ENCODE results near the gene MRGPRD.

The MRGPRD gene

GRCh38 chr11:68976563-68976962 lies 4.2 kb downstream of the MRGPRD start:
- TF ChIP-seq FOXP2 (optimal IDR thresholded peaks at IDR 0.05; ENCODE audit: borderline replicate concordance, extremely low read depth, extremely low read length, insufficient read depth) (no peak), SIN3A (IDR thresholded peaks at IDR 0.05; ENCODE audit: borderline replicate concordance, insufficient read depth, low read length) (no peak), POLR2AphosphoS5 (IDR thresholded peaks at IDR 0.05; ENCODE audit: low read depth, low read length) (no peak), REST (IDR thresholded peaks at IDR 0.05; ENCODE audit: insufficient read depth in 1 of 2, low read depth in 2 of 2, low read length in 2 of 2) (no peak), TAF1 (IDR thresholded peaks at IDR 0.05; ENCODE audit: borderline replicate concordance, insufficient read depth, low read length) (no peak)

GRCh38 chr11:68976095-68976494 lies 4.7 kb downstream of the MRGPRD start:
- TF ChIP-seq REST (IDR thresholded peaks at IDR 0.05; ENCODE audit: insufficient read depth in 1 of 2, low read depth in 2 of 2, low read length in 2 of 2) (no peak), TAF1 (IDR thresholded peaks at IDR 0.05; ENCODE audit: borderline replicate concordance, insufficient read depth, low read length) (no peak), SIN3A (IDR thresholded peaks at IDR 0.05; ENCODE audit: borderline replicate concordance, insufficient read depth, low read length) (no peak), FOXP2 (optimal IDR thresholded peaks at IDR 0.05; ENCODE audit: borderline replicate concordance, extremely low read depth, extremely low read length, insufficient read depth) (no peak), POLR2AphosphoS5 (IDR thresholded peaks at IDR 0.05; ENCODE audit: low read depth, low read length) (no peak)

- TF ChIP-seq SIN3A (IDR thresholded peaks at IDR 0.05; ENCODE audit: borderline replicate concordance, insufficient read depth, low read length) (no peak), REST (IDR thresholded peaks at IDR 0.05; ENCODE audit: insufficient read depth in 1 of 2, low read depth in 2 of 2, low read length in 2 of 2) (no peak), FOXP2 (optimal IDR thresholded peaks at IDR 0.05; ENCODE audit: borderline replicate concordance, extremely low read depth, extremely low read length, insufficient read depth) (no peak), TAF1 (IDR thresholded peaks at IDR 0.05; ENCODE audit: borderline replicate concordance, insufficient read depth, low read length) (no peak), POLR2AphosphoS5 (IDR thresholded peaks at IDR 0.05; ENCODE audit: low read depth, low read length) (no peak)
Observed at GRCh38 chr11:68974421-68975194, 6.2 kb downstream of the MRGPRD start.

GRCh38 chr11:68973219-68973618 lies 7.6 kb downstream of the MRGPRD start:
- TF ChIP-seq TAF1 (IDR thresholded peaks at IDR 0.05; ENCODE audit: borderline replicate concordance, insufficient read depth, low read length) = no peak
- no peak for TF ChIP-seq POLR2AphosphoS5 (IDR thresholded peaks at IDR 0.05; ENCODE audit: low read depth, low read length)
- no peak for TF ChIP-seq SIN3A (IDR thresholded peaks at IDR 0.05; ENCODE audit: borderline replicate concordance, insufficient read depth, low read length)
- TF ChIP-seq FOXP2 (optimal IDR thresholded peaks at IDR 0.05; ENCODE audit: borderline replicate concordance, extremely low read depth, extremely low read length, insufficient read depth) = no peak
- TF ChIP-seq REST (IDR thresholded peaks at IDR 0.05; ENCODE audit: insufficient read depth in 1 of 2, low read depth in 2 of 2, low read length in 2 of 2) = no peak

Measured in PFSK-1 (cell line).